Neural crest cell (in vitro differentiated cells): Measurements from ENCODE around the gene FGD1. TPM values are rescaled to one million over a fixed set of nuclear protein-coding genes. Genes with fewer than 3 reads are reported as not detected.
A peak's percentile ranks its signal among the peaks of the same experiment; 100 is the strongest.

Experiments
- DNase-seq: peaks from one replicate; pipeline ENCODE4 v3.0.0; 2021; ENCODE audit warnings: low read depth, mixed read lengths, low spot score
- H3K27ac Mint-ChIP-seq: one replicate; pipeline ENCODE4 v1.8.0; 2021; ENCODE audit warnings: mild to moderate bottlenecking, mixed read lengths; ENCODE audit not compliant: unreplicated experiment
- H3K27me3 Mint-ChIP-seq: 2 replicates; pipeline ENCODE4 v1.8.0; 2021; ENCODE audit warnings: low read depth, mild to moderate bottlenecking, mixed read lengths
- H3K36me3 Mint-ChIP-seq: 2 replicates; pipeline ENCODE4 v1.8.0; 2021; ENCODE audit warnings: low read depth, mild to moderate bottlenecking, mixed read lengths
- H3K4me1 Mint-ChIP-seq: 2 replicates; pipeline ENCODE4 v1.8.0; 2021; ENCODE audit warnings: mixed read lengths
- H3K4me3 Mint-ChIP-seq: one replicate; pipeline ENCODE4 v1.8.0; 2021; ENCODE audit warnings: mild to moderate bottlenecking, mixed read lengths
- H3K9me3 Mint-ChIP-seq: 2 replicates; pipeline ENCODE4 v1.8.0; 2021; ENCODE audit warnings: mixed read lengths
- CTCF ChIP-seq: fragments of 200-600 bp; sonication (generic); conservative IDR thresholded peaks from 2 replicates; pipeline ENCODE4 v1.5.0; 2021; ENCODE audit warnings: antibody characterized with exemption, mild to moderate bottlenecking
- total RNA-seq: library from RNA; stranded (reverse); gene quantifications from 2 replicates; pipeline ENCODE4 v1.2.1, GENCODE V29; 2021

The FGD1 gene
- total RNA-seq, 1 donor from 2014 or later: 36.6 TPM

- no peak for DNase-seq
- Mint-ChIP-seq H3K4me3 (no peak overlapping the region), H3K27ac (no peak overlapping the region), H3K27me3 (no peaks in the 10 kb centered on the region), H3K9me3 (no peaks in the 10 kb centered on the region), H3K36me3 (peaks cover 14% of the 10 kb centered on the region), H3K4me1 (peaks cover 17% of the 10 kb centered on the region)
- TF ChIP-seq CTCF: no peak
Measured at GRCh38 chrX:54444752-54445151, 51.3 kb downstream of the FGD1 start.

- no peak for DNase-seq
- TF ChIP-seq CTCF: no peak
- Mint-ChIP-seq H3K4me1 (peaks cover 18% of the 10 kb centered on the region), H3K27ac (no peak overlapping the region), H3K4me3 (no peak overlapping the region), H3K36me3 (peaks cover 14% of the 10 kb centered on the region), H3K27me3 (no peaks in the 10 kb centered on the region), H3K9me3 (no peaks in the 10 kb centered on the region)
Measured at GRCh38 chrX:54442790-54443189, 53.2 kb downstream of the FGD1 start.

- peaks cover 12% of the 10 kb centered on the region for H3K36me3 Mint-ChIP-seq
Measured at GRCh38 chrX:54439960-54440871, 55.8 kb downstream of the FGD1 start, which contains the start of gene TSR2. Gene TSR2 (plus strand): TSS chrX:54440404. CDS start chrX:54440422, 18 bp downstream.

GRCh38 chrX:54435121-54435520 is 60.9 kb downstream of the FGD1 start:
- Mint-ChIP-seq H3K4me3 (no peak overlapping the region), H3K4me1 (peaks cover 5% of the 10 kb centered on the region), H3K36me3 (no peaks in the 10 kb centered on the region), H3K9me3 (no peaks in the 10 kb centered on the region), H3K27ac (peak overlapping the region; percentile 57), H3K27me3 (no peaks in the 10 kb centered on the region)
- no peak for DNase-seq
- no peak for TF ChIP-seq CTCF

More at GRCh38 chrX:54439960-54440871, 55.8 kb downstream of the FGD1 start, which contains the start of gene TSR2:
- peak; percentile 59 for DNase-seq
- Mint-ChIP-seq H3K4me1 (peaks cover 18% of the 10 kb centered on the region), H3K4me3 (peak within 1 kb of the TSS; percentile 94), H3K9me3 (no peaks in the 10 kb centered on the region), H3K27me3 (no peaks in the 10 kb centered on the region), H3K27ac (peak within 1 kb of the TSS; percentile 95)
- TF ChIP-seq CTCF: peak; percentile 46

GRCh38 chrX:54430519-54430918 is 65.5 kb downstream of the FGD1 start:
- Mint-ChIP-seq H3K36me3 (no peaks in the 10 kb centered on the region), H3K27ac (no peak overlapping the region), H3K4me1 (no peaks in the 10 kb centered on the region), H3K4me3 (no peak overlapping the region), H3K9me3 (peaks cover 3% of the 10 kb centered on the region), H3K27me3 (no peaks in the 10 kb centered on the region)
- no peak for DNase-seq
- no peak for TF ChIP-seq CTCF
